Pancreas (tissue), 10 donors: ENCODE measurements around the gene ITPR1. TPM values are rescaled to one million over a fixed set of nuclear protein-coding genes. Genes with fewer than 3 reads are reported as not detected.

Experiments
- ATAC-seq, 4 donors: fragments of 200-7000 bp; cut with Tn5 transposase; one replicate each; pipeline versions ENCODE4 v1.8.0 to v1.9.1; 2020; ENCODE audit warnings: mild to moderate bottlenecking in 4 of 4, moderate library complexity in 4 of 4
- DNase-seq, 6 donors: peaks; one replicate each; pipeline ENCODE4 v3.0.0-alpha.2; 2020
- FAIRE-seq: peaks from 2 replicates; lab custom pipeline; 2012; peaks lifted over from hg19 to GRCh38; lab: Jason Lieb, UNC
- H3K27ac ChIP-seq, 4 donors: fragments of 200-600 bp; sonication (generic); 1 replicate in 3 of 4; 2 replicates in 1 of 4; pipeline versions ENCODE4 v1.5.0 to v1.8.0; 2020
- H3K27me3 ChIP-seq, 4 donors: fragments of 200-600 bp; one replicate each; pipeline ENCODE4 v1.8.0; 2021
- H3K36me3 ChIP-seq, 3 donors: fragments of 200-600 bp; sonication (generic) in 1 of 3; one replicate each; pipeline versions ENCODE4 v1.5.0 to v1.8.0; 2020 to 2021
- H3K4me1 ChIP-seq, 3 donors: fragments of 200-600 bp; one replicate each; pipeline ENCODE4 v1.8.0; 2021
- H3K4me3 ChIP-seq, 4 donors: fragments of 200-600 bp; sonication (generic) in 2 of 4; one replicate each; pipeline versions ENCODE4 v1.5.0 to v1.8.0; 2020 to 2021
- H3K9me3 ChIP-seq, 4 donors: fragments of 200-600 bp; one replicate each; pipeline ENCODE4 v1.8.0; 2021
- CTCF ChIP-seq, 4 donors: fragments of 200-600 bp; sonication (generic) in 3 of 4; IDR thresholded peaks; one replicate each; pipeline versions ENCODE4 v1.5.0 to v1.8.0; 2021; ENCODE audit warnings: antibody characterized with exemption in 4 of 4
- WGBS, 2 donors: extraction: QIAGEN DNeasy Blood & Tissue Kit; methylation state at CpG; one replicate each; pipeline ENCODE4 v1.1.7; 2013; 5-methylcytosine and 5-hydroxymethylcytosine counted together
- intact Hi-C, 3 donors: fragments of 100-400 bp; cut with DNase I; formaldehyde crosslinking; loops; one replicate each; pipeline versions ENCODE4 v1.11.1 to v1.14.2; 2022
- polyA plus RNA-seq, 2 donors: library from polyadenylated mRNA; stranded (reverse); fragments of 200-250 nt; gene quantifications; one replicate each; pipeline ENCODE4 v1.2.3, GENCODE V29; 2013
- total RNA-seq, 6 donors: library from RNA; stranded (reverse); fragmentation: NEBNext Ultra II Directional in 4 of 6; extraction: Animal tissue kit (Norgen Biotek cat#: 25700) in 4 of 6; gene quantifications; one replicate each; pipeline versions ENCODE4 v1.2.1 to v1.2.4, GENCODE V29; 2021 to 2023
- donor health status: healthy with polysubstance abuse.
- donor health status: DM: no; HTN: no; CAD: no; lungs with moderate emphysema.
- donor health status: DM: no; HTN: no; CAD: no.
- donor health status: control.
- donor health status: control.
- donor health status: Bipolar disorder and iron deficiency.
- donor health status: DM: yes; HTN: yes; CAD: no.
- donor health status: DM: no; HTN: no; CAD: no.
- donor health status: DM: no; HTN: no; CAD: no.
- donor health status: DM: yes; HTN: yes; CAD: no.

The ITPR1 gene
- total and polyA plus RNA-seq, 8 donors: 4.5 to 19.1 (median 10.1) TPM

DNA sequence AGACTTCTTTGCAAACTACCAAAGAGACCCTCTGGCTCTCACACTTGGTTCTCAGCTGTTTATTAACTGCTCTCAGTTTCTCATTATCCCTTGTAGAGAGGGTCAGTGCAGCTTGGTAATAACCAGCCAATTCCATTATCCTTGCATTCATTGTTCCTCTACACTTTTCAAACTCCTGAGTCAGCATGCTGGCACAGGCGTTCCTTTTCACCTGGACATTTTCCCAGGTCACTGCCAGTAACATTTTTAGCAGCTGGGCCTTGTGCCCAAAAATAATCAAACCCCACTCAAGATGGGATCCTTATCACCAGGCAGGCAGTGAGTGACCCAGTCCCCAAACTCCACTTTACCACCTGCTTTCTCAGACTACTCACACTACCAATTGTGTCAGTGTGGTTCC lies 21.2 kb upstream of the ITPR1 start:
- peak; percentile 64 to 83 (median 78) for DNase-seq
- Histone ChIP-seq H3K4me1 (peaks cover 0 to 12% (median 7%) of the 10 kb centered on the region in 3 donors), H3K36me3 (no peaks in the 10 kb centered on the region), H3K4me3 (no peak overlapping the region), H3K9me3 (no peaks in the 10 kb centered on the region), H3K27me3 (no peaks in the 10 kb centered on the region), H3K27ac (peak overlapping the region in 2 of 4 donors; percentile 34 to 38)
- no peak for TF ChIP-seq CTCF (IDR thresholded peaks at IDR 0.05)
- peak; percentile 64 to 77 (median 69) for ATAC-seq
- FAIRE-seq: no peak
- WGBS, 2 donors: 5 to 9% methylated on average over 1 of the region's 1 CpG
- intact Hi-C loops: no loop called here

- Histone ChIP-seq H3K27me3 (no peaks in the 10 kb centered on the region), H3K4me3 (no peak overlapping the region), H3K27ac (peak overlapping the region in 1 of 4 donors; percentile 34), H3K4me1 (peaks cover 0 to 11% (median 7%) of the 10 kb centered on the region in 3 donors), H3K9me3 (no peaks in the 10 kb centered on the region), H3K36me3 (no peaks in the 10 kb centered on the region)
- ATAC-seq: peak in 3 of 4 donors; percentile 20 to 68 (median 45)
- intact Hi-C loops: no loop called here
- WGBS, 2 donors: 52 to 58% methylated on average over 2 of the region's 2 CpGs
- TF ChIP-seq CTCF (IDR thresholded peaks at IDR 0.05): no peak
- FAIRE-seq: no peak
- DNase-seq: no peak
These were observed 20.8 kb upstream of the ITPR1 start for GRCh38 chr3:4472312-4472711.

DNA sequence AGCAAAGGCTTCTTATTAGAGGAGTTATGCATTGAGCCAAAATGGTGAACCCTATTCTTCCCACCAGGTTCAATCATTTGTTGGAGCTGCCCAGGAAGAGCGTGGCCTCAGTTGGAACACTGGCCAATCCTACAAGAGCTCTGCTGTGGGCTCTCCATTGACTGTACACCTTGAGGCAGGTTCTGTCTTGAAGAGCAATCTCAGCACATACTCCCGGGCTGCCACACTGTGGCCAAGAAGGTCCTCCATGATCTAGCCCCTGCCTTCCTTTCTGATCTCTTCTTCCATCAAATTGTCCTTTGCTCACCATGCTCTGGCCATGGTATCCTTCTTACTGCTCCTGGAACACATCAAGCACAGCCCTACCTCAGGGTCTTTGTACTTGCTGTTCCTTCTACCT lies 20.4 kb upstream of the ITPR1 start:
- H3K4me1 ChIP-seq: peaks cover 0 to 7% (median 7%) of the 10 kb centered on the region in 3 donors
- no peaks in the 10 kb centered on the region for H3K9me3 ChIP-seq
- WGBS, 2 donors: 96 to 100% methylated on average over 2 of the region's 2 CpGs
- ATAC-seq: no peak
- H3K27ac ChIP-seq: no peak overlapping the region
- no peaks in the 10 kb centered on the region for H3K36me3 ChIP-seq
- intact Hi-C loops: no loop called here
- DNase-seq: no peak
- no peak overlapping the region for H3K4me3 ChIP-seq
- no peak for TF ChIP-seq CTCF (IDR thresholded peaks at IDR 0.05)
- no peak for FAIRE-seq
- H3K27me3 ChIP-seq: no peaks in the 10 kb centered on the region

- Histone ChIP-seq H3K9me3 (no peaks in the 10 kb centered on the region), H3K36me3 (no peaks in the 10 kb centered on the region), H3K27ac (peak overlapping the region in 1 of 4 donors; percentile 36), H3K27me3 (no peaks in the 10 kb centered on the region), H3K4me3 (no peak overlapping the region), H3K4me1 (peaks cover 0 to 7% (median 7%) of the 10 kb centered on the region in 3 donors)
- intact Hi-C loops: no loop called here
- WGBS, 2 donors: 50 to 52% methylated on average over 7 of the region's 7 CpGs
- DNase-seq (peak in 3 of 6 donors; percentile 18 to 66 (median 31)), FAIRE-seq (no peak), ATAC-seq (peak; percentile 62 to 88 (median 74))
- no peak for TF ChIP-seq CTCF (IDR thresholded peaks at IDR 0.05)
These were observed 18.3 kb upstream of the ITPR1 start for GRCh38 chr3:4474683-4475490.

GRCh38 chr3:4475804-4476203 lies 17.3 kb upstream of the ITPR1 start:
- Histone ChIP-seq H3K4me1 (peaks cover 0 to 7% (median 7%) of the 10 kb centered on the region in 3 donors), H3K36me3 (no peaks in the 10 kb centered on the region), H3K9me3 (no peaks in the 10 kb centered on the region), H3K4me3 (no peak overlapping the region), H3K27me3 (no peaks in the 10 kb centered on the region), H3K27ac (no peak overlapping the region)
- no peak for DNase-seq
- FAIRE-seq: no peak
- intact Hi-C loops: no loop called here
- no peak for TF ChIP-seq CTCF (IDR thresholded peaks at IDR 0.05)
- ATAC-seq: no peak
